ENCODE results near the gene TMEM178B.

Gene TMEM178B

GRCh38 chr7:141178486-141179135 lies 104.7 kb downstream of the TMEM178B start:
- H3K4me3 ChIP-seq (ENCODE audit: low read depth, low read length) = no peak overlapping the region
- TF ChIP-seq, protein P1, sequence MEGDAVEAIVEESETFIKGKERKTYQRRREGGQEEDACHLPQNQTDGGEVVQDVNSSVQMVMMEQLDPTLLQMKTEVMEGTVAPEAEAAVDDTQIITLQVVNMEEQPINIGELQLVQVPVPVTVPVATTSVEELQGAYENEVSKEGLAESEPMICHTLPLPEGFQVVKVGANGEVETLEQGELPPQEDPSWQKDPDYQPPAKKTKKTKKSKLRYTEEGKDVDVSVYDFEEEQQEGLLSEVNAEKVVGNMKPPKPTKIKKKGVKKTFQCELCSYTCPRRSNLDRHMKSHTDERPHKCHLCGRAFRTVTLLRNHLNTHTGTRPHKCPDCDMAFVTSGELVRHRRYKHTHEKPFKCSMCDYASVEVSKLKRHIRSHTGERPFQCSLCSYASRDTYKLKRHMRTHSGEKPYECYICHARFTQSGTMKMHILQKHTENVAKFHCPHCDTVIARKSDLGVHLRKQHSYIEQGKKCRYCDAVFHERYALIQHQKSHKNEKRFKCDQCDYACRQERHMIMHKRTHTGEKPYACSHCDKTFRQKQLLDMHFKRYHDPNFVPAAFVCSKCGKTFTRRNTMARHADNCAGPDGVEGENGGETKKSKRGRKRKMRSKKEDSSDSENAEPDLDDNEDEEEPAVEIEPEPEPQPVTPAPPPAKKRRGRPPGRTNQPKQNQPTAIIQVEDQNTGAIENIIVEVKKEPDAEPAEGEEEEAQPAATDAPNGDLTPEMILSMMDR (IDR thresholded peaks at IDR 0.05; ENCODE audit: low read depth, low read length, missing control alignments) = no peak
- DNase-seq (ENCODE audit: low read depth) = no peak
- in situ Hi-C loops (cut with HindIII; ENCODE audit: low sequenced_read_pairs) = no loop called here

- TF ChIP-seq, protein P1 (IDR thresholded peaks at IDR 0.05; ENCODE audit: low read depth, low read length, missing control alignments) = no peak
- no peak for DNase-seq (ENCODE audit: low read depth)
- no peak overlapping the region for H3K4me3 ChIP-seq (ENCODE audit: low read depth, low read length)
- in situ Hi-C loops (cut with HindIII; ENCODE audit: low sequenced_read_pairs) = no loop called here
These were observed 107.9 kb downstream of the TMEM178B start for GRCh38 chr7:141181812-141182211.

DNA sequence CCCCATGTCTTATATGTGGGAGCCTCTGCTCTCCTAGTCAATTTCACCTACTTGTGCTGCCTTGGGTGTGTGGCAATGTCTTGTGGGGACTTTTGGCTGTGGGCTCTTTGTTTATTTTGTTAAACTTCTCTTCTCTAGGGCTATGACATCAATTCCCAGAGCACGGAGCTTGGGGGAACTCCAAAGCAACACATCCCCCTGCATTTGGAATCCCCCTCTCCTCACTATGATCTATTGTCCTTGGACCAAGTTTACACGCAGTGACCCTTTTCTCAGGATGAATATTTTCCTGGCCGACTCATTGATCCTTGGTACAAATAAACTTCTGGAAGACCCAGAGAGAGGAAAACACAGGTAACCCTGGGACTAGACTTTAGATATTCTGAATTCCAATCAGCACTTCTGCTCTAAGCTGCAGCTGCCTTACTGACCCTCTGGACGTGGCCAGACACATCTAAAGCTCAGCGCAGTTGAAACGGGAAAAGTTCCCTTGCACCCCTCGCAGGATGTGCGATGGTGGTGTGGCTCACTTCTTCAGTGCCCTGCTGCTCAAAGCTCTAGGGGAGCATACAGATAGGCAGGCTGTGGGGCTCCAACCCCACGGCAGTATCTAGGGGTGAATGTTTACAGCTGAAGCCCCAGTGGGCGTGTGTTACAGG lies 110.8 kb downstream of the TMEM178B start:
- no peak overlapping the region for H3K4me3 ChIP-seq (ENCODE audit: low read depth, low read length)
- in situ Hi-C loops (cut with HindIII; ENCODE audit: low sequenced_read_pairs) = no loop called here
- DNase-seq (ENCODE audit: low read depth) = no peak
- TF ChIP-seq, protein P1 (IDR thresholded peaks at IDR 0.05; ENCODE audit: low read depth, low read length, missing control alignments) = no peak

- no peak overlapping the region for H3K4me3 ChIP-seq (ENCODE audit: low read depth, low read length)
- in situ Hi-C loops (cut with HindIII; ENCODE audit: low sequenced_read_pairs) = no loop called here
- TF ChIP-seq, protein P1 (IDR thresholded peaks at IDR 0.05; ENCODE audit: low read depth, low read length, missing control alignments) = no peak
- DNase-seq (ENCODE audit: low read depth) = no peak
These were observed 111.6 kb downstream of the TMEM178B start for GRCh38 chr7:141185369-141185967.

- TF ChIP-seq, protein P1 (IDR thresholded peaks at IDR 0.05; ENCODE audit: low read depth, low read length, missing control alignments) = no peak
- in situ Hi-C loops (cut with HindIII; ENCODE audit: low sequenced_read_pairs) = no loop called here
These were observed 115.4 kb downstream of the TMEM178B start for GRCh38 chr7:141189231-141189630.

GRCh38 chr7:141190495-141190894 lies 116.6 kb downstream of the TMEM178B start:
- DNase-seq (ENCODE audit: low read depth) = no peak
- TF ChIP-seq, protein P1 (IDR thresholded peaks at IDR 0.05; ENCODE audit: low read depth, low read length, missing control alignments) = no peak
- no peak overlapping the region for H3K4me3 ChIP-seq (ENCODE audit: low read depth, low read length)
- in situ Hi-C loops (cut with HindIII; ENCODE audit: low sequenced_read_pairs) = no loop called here

More at GRCh38 chr7:141189231-141189630, 115.4 kb downstream of the TMEM178B start:
- H3K4me3 ChIP-seq (ENCODE audit: low read depth, low read length) = no peak overlapping the region
- DNase-seq (ENCODE audit: low read depth) = no peak
